ENCODE measurements around the gene SNRPD2. TPM values are rescaled to one million over a fixed set of nuclear protein-coding genes. Genes with fewer than 3 reads are reported as not detected.

The SNRPD2 gene
- total and polyA plus RNA-seq, 8 donors: 276 to 392 (median 334) TPM

DNA sequence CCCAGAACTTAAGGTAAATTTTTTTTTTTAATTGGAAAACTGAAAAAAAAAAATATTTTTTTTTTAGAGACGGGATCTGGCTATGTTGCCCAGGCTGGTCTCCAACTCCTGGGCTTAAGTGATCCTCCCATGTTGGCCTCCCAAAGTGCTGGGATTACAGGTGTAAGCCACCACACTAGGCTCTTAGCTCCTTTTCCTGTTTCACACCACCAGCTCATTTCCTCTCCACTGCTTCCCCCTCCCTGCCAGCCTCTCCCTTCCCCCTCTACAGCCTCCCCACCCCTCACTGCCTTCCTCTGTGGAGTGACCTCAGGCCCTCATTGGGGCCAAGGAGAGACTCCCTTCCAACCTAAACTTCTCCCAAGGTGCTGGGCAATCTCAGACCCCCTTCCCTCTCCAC, 28.0 kb downstream of the SNRPD2 start:
- Histone ChIP-seq H3K4me1 (peaks cover 5 to 12% of the 10 kb centered on the region in 2 donors), H3K27me3 (peaks cover under 1 to 72% of the 10 kb centered on the region in 2 donors), H3K9me3 (no peaks in the 10 kb centered on the region), H3K27ac (no peak overlapping the region), H3K36me3 (no peaks in the 10 kb centered on the region), H3K4me3 (no peak overlapping the region)
- ATAC-seq (no peak), DNase-seq (no peak)
- no peak for TF ChIP-seq CTCF (IDR thresholded peaks at IDR 0.05)
- intact Hi-C loops (cut with DNase I): no loop called here

GRCh38 chr19:45660636-45661035, 31.1 kb downstream of the SNRPD2 start:
- Histone ChIP-seq H3K36me3 (no peaks in the 10 kb centered on the region), H3K9me3 (no peaks in the 10 kb centered on the region), H3K27ac (no peak overlapping the region), H3K4me3 (no peak overlapping the region), H3K4me1 (no peaks in the 10 kb centered on the region), H3K27me3 (peaks cover 0 to 45% of the 10 kb centered on the region in 2 donors)
- intact Hi-C loops (cut with DNase I): no loop called here
- DNase-seq (no peak), ATAC-seq (no peak)
- no peak for TF ChIP-seq CTCF (IDR thresholded peaks at IDR 0.05)

DNA sequence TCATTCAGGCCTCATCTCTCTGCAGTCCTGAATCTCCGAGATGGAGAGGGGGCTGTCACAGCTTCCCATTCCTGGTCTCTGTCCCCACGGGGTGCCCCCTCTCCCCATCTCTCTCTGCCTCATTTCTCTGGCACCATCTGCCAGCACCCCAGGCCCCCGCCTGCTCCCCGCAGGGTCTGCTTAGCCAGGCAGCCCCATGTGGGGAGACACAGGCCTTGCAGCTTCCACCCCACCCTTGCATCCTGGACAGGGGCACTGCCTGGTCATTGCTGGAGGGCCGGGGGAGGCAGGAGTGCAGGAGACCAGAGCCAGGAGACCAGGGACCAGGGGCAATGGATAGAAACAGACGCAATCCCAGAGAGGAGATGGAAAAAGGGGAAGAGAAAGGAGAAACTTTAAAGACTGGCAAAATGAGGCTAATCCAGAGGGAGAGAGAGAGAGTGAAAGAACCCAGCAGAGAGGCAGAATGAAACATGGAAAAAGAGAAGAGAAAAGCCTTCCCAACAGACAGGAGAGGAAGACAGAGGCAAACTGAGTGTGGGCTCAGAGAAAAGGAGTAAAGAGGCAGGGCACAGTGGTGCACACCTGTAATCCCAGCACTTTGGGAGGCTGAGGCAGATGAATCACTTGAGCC, 32.5 kb downstream of the SNRPD2 start:
- no peak overlapping the region for H3K27ac ChIP-seq
- H3K9me3 ChIP-seq: no peaks in the 10 kb centered on the region
- no peaks in the 10 kb centered on the region for H3K4me1 ChIP-seq
- DNase-seq (no peak), ATAC-seq (no peak)
- peaks cover 0 to 37% of the 10 kb centered on the region in 2 donors for H3K27me3 ChIP-seq
- intact Hi-C loops (cut with DNase I): no loop called here
- H3K36me3 ChIP-seq: no peaks in the 10 kb centered on the region
- TF ChIP-seq CTCF (IDR thresholded peaks at IDR 0.05): no peak
- no peak overlapping the region for H3K4me3 ChIP-seq

DNA sequence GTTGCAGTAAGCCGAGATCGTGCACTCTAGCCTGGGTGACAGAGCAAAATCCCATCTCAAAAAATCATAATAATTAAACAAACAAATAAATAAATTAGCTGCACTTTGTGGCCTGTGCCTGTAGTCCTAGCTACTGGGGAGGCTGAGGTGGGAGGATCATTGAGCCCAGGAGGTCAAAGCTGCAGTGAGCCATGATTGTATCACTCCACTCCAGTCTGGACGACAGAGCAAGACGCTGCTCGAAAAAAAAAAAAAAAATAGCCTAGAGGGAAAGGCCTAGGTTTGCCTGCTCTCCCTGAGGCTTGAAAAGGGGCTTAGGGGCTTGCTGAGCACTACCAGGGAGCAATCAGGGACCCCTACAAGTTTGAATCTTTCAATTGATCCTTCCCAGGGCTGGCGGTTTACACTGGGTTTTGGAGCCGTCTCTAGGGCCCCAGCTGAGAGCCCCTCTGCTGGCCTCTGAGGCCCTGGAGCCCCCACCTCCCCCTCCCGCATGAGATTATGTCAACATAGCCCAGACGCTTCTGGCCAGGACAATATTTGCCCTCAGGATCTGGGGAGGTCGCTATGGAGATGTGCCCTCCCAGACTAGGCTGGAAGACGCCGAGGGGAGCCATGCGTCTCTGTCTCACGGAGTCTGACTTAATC, 34.1 kb downstream of the SNRPD2 start:
- DNase-seq (peak in 1 of 4 donors; percentile 64), ATAC-seq (no peak)
- intact Hi-C loops (cut with DNase I): no loop called here
- Histone ChIP-seq H3K4me3 (no peak overlapping the region), H3K4me1 (no peaks in the 10 kb centered on the region), H3K27ac (no peak overlapping the region), H3K27me3 (peaks cover 0 to 24% of the 10 kb centered on the region in 2 donors), H3K36me3 (no peaks in the 10 kb centered on the region), H3K9me3 (no peaks in the 10 kb centered on the region)
- TF ChIP-seq CTCF (IDR thresholded peaks at IDR 0.05): no peak

DNA sequence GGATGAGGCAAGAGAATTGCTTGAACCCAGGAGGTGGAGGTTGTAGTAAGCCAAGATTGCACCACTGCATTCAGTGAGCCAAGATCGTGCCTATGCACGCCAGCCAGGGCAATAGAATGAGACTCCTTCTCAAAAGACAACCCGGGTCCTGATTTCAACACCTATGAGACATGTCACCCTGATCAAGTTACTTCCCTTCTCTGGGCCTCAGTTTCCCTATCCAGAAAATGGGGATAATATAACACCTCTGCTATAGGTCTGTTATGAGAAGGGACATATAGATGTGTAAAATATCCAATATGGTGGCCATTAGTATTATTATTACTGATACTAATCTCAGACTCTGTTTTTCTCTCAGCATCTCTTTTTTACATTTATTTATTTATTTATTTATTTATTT, 36.7 kb downstream of the SNRPD2 start:
- H3K36me3 ChIP-seq: no peaks in the 10 kb centered on the region
- H3K4me1 ChIP-seq: no peaks in the 10 kb centered on the region
- no peak for ATAC-seq
- no peak for TF ChIP-seq CTCF (IDR thresholded peaks at IDR 0.05)
- no peak for DNase-seq
- H3K27me3 ChIP-seq: peaks cover 0 to 13% of the 10 kb centered on the region in 2 donors
- no peak overlapping the region for H3K4me3 ChIP-seq
- intact Hi-C loops (cut with DNase I): no loop called here
- no peak overlapping the region for H3K27ac ChIP-seq
- H3K9me3 ChIP-seq: no peaks in the 10 kb centered on the region

Measured in left lung (tissue), 10 donors.